Parathyroid adenoma (tissue), 2 donors: ENCODE data around the gene MYH14.

Experiments used
- H2AFZ ChIP-seq: fragments of 300-600 bp; sonication (generic); one replicate; pipeline ENCODE4 v1.7.0; 2017; ENCODE audit warnings: antibody characterized with exemption, mild to moderate bottlenecking
- H3K27ac ChIP-seq: fragments of 300-600 bp; sonication (generic); one replicate; pipeline ENCODE4 v1.7.0; 2017
- H3K27me3 ChIP-seq: fragments of 300-600 bp; sonication (generic); one replicate; pipeline ENCODE4 v1.7.0; 2017; ENCODE audit warnings: low read length; ENCODE audit not compliant: control insufficient read depth, insufficient read depth
- H3K36me3 ChIP-seq: fragments of 300-600 bp; sonication (generic); one replicate; pipeline ENCODE4 v1.7.0; 2017; ENCODE audit warnings: low read length; ENCODE audit not compliant: control insufficient read depth, insufficient read depth
- H3K4me1 ChIP-seq: fragments of 300-600 bp; sonication (generic); one replicate; pipeline ENCODE4 v1.7.0; 2017; ENCODE audit warnings: control low read depth
- H3K4me2 ChIP-seq: fragments of 300-600 bp; sonication (generic); one replicate; pipeline ENCODE4 v1.7.0; 2017; ENCODE audit warnings: low read length
- H3K4me3 ChIP-seq: fragments of 300-600 bp; sonication (generic); one replicate; pipeline ENCODE4 v1.7.0; 2017; ENCODE audit warnings: low read depth, low read length
- H3K79me2 ChIP-seq: fragments of 300-600 bp; sonication (generic); one replicate; pipeline ENCODE4 v1.7.0; 2017; ENCODE audit warnings: control low read depth
- H3K9ac ChIP-seq: fragments of 300-600 bp; sonication (generic); one replicate; pipeline ENCODE4 v1.7.0; 2017; ENCODE audit warnings: mild to moderate bottlenecking
- H3K9me3 ChIP-seq: fragments of 300-600 bp; sonication (generic); one replicate; pipeline ENCODE4 v1.7.0; 2017; ENCODE audit warnings: low read length; ENCODE audit not compliant: control insufficient read depth
- TF ChIP-seq, protein P1 (sequence below): fragments of 300-600 bp; sonication (generic); IDR thresholded peaks from one replicate; pipeline ENCODE4 v1.7.0; 2017; ENCODE audit warnings: antibody characterized with exemption, mild to moderate bottlenecking
- donor health status: primary hyperparathyroidism.

The MYH14 gene

GRCh38 chr19:50314724-50315708 lies 111.6 kb downstream of the MYH14 start:
- no peak overlapping the region for H3K4me2 ChIP-seq
- H3K9me3 ChIP-seq, result no peaks in the 10 kb centered on the region
- H3K27me3 ChIP-seq, result no peaks in the 10 kb centered on the region
- no peaks in the 10 kb centered on the region for H3K79me2 ChIP-seq
- TF ChIP-seq, protein P1, sequence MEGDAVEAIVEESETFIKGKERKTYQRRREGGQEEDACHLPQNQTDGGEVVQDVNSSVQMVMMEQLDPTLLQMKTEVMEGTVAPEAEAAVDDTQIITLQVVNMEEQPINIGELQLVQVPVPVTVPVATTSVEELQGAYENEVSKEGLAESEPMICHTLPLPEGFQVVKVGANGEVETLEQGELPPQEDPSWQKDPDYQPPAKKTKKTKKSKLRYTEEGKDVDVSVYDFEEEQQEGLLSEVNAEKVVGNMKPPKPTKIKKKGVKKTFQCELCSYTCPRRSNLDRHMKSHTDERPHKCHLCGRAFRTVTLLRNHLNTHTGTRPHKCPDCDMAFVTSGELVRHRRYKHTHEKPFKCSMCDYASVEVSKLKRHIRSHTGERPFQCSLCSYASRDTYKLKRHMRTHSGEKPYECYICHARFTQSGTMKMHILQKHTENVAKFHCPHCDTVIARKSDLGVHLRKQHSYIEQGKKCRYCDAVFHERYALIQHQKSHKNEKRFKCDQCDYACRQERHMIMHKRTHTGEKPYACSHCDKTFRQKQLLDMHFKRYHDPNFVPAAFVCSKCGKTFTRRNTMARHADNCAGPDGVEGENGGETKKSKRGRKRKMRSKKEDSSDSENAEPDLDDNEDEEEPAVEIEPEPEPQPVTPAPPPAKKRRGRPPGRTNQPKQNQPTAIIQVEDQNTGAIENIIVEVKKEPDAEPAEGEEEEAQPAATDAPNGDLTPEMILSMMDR, result no peak
- H3K4me3 ChIP-seq, result no peak overlapping the region
- H2AFZ ChIP-seq, result no peak overlapping the region
- no peak overlapping the region for H3K9ac ChIP-seq
- H3K4me1 ChIP-seq, result peaks cover 19% of the 10 kb centered on the region
- no peak overlapping the region for H3K27ac ChIP-seq
- H3K36me3 ChIP-seq, result no peaks in the 10 kb centered on the region

DNA sequence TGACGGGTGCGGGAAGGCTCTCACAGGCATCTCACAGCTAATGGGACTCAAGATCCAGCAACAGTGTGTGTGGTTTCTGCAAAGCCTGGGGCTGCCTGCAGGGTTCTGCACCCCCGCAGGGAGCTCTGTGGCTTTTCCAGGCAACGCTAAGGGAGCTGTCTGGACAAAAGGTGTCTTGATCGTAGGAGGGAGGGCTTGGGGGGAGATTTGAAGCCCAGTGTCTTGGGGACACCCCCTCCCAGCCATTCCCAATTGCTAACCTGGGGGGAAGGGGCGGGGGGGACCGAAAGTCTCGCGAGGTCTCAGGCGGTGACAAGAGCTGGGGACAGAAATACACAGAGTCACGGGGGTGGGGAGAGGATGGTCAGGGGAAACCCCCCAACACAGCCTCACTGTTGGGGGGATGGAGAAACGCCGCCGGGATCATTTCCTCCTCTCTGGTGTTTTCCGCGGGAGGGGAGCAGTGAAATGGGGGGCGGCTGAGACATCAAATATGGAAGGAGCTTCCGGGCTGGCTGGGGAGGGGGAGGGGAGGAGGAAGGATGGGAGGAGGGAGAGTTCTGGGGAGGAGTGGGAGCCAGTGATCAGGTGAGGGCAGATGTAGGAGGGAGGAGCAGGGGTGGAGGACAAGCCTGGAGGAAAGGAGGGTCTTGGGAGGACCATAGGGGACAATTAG lies 112.5 kb downstream of the MYH14 start:
- Histone ChIP-seq H3K27me3 (no peaks in the 10 kb centered on the region), H3K9ac (no peak overlapping the region), H3K4me3 (peak overlapping the region; percentile 8), H3K4me1 (peaks cover 19% of the 10 kb centered on the region), H3K36me3 (no peaks in the 10 kb centered on the region), H2AFZ (no peak overlapping the region), H3K79me2 (no peaks in the 10 kb centered on the region), H3K4me2 (peak overlapping the region; percentile 57), H3K27ac (no peak overlapping the region), H3K9me3 (no peaks in the 10 kb centered on the region)
- TF ChIP-seq, protein P1, result no peak

DNA sequence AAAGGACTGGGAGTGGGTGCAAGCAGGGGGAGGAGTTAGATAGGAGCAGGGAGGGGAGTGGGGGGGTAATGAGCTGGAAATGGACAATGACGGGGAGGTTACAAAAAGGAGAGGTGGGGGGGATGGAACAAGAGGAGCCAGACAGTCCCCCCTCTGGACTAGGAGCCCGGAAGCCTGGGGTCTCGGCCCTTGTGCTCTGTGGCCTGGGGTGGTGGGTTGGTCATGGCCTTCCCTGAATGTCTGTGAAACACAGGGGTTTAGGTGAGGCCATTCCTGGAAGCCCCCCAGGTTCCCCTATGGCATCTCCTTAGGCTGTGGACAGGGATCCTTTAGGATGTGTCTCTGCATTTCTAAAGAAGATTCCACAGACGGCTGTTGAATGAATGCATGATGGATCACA lies 113.7 kb downstream of the MYH14 start:
- H3K79me2 ChIP-seq, result no peaks in the 10 kb centered on the region
- no peaks in the 10 kb centered on the region for H3K27me3 ChIP-seq
- no peak overlapping the region for H2AFZ ChIP-seq
- no peak overlapping the region for H3K9ac ChIP-seq
- peaks cover 19% of the 10 kb centered on the region for H3K4me1 ChIP-seq
- TF ChIP-seq, protein P1, result no peak
- no peak overlapping the region for H3K27ac ChIP-seq
- H3K4me3 ChIP-seq, result no peak overlapping the region
- H3K9me3 ChIP-seq, result no peaks in the 10 kb centered on the region
- no peak overlapping the region for H3K4me2 ChIP-seq
- H3K36me3 ChIP-seq, result no peaks in the 10 kb centered on the region

- H3K79me2 ChIP-seq, result no peaks in the 10 kb centered on the region
- no peak overlapping the region for H3K27ac ChIP-seq
- TF ChIP-seq, protein P1, result no peak
- H3K36me3 ChIP-seq, result no peaks in the 10 kb centered on the region
- H3K4me3 ChIP-seq, result no peak overlapping the region
- H3K9me3 ChIP-seq, result no peaks in the 10 kb centered on the region
- no peaks in the 10 kb centered on the region for H3K27me3 ChIP-seq
- peaks cover 14% of the 10 kb centered on the region for H3K4me1 ChIP-seq
- no peak overlapping the region for H2AFZ ChIP-seq
- no peak overlapping the region for H3K9ac ChIP-seq
- H3K4me2 ChIP-seq, result no peak overlapping the region
Observed at GRCh38 chr19:50318438-50318837, 115.0 kb downstream of the MYH14 start.
